LNCAP (cell line): ENCODE measurements around the gene POMP.

Source experiments
- CTCF ChIP-seq: fragments of 450-650 bp; IDR thresholded peaks from 2 replicates; pipeline ENCODE4 v1.5.1; 2017; ENCODE audit warnings: mild to moderate bottlenecking

Gene POMP

DNA sequence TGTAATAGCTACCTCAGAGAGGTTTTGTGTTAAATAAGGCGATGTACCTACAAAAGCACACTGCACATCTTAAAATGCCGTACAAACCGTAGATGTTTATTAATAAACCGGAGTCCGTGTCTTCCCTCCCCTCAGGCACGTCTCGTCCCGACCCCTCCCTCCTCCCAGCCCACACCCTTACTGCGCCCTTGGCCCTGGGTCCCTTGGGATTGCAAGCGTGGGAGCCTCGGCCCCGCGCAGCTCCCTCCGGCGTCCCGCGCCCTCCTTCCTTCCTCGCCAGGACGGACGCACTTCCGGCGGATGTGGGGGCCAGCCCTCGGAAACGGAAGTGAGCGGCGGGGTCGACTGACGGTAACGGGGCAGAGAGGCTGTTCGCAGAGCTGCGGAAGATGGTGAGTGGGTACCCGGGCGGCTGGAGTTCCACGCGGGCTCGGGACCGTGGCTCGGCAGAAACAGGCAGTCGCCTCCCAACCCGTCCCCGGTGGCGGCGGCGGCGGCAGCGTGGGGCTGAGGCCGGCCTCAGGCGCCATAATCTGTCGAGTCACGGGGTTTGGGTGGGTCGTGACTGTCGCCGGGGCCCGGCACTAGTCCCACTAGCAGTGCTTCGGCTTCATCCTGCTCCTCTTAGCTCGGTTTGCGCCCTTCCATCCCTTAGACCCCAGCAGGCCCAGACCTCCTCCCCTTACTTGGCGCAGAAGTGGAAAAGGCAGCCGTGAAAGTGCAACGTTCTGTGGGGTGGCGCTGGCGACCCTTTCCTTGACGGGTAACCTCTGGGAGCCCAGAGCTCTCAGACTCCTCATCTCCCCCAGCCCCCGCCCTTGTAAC lies at the start of gene POMP:
POMP (plus strand) TSS at position 335 of the 825 bp plus-strand sequence; CDS start at position 390, 55 bp downstream.
- no peak for TF ChIP-seq CTCF

DNA sequence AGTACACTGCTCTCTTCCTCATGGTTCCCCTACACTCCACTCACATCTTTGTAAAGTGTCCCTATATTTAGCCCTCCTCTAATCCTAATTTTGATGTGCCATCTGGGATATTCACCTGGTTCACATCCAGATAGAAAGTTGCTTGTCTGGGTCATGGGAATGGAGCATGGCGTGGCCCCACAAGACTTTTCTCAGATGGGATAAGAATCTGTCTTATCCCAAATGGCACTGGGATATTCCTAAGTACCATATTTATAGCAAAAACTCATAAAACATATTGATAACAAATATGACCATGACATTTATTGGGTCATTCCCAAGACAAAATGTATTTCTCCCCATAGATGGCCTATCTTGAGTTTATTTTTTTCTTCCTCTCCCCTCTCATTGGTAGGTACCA lies 49.5 kb upstream of the POMP start:
- no peak for TF ChIP-seq CTCF

- TF ChIP-seq CTCF: no peak
Measured at GRCh38 chr13:28609926-28610325, 49.0 kb upstream of the POMP start.

DNA sequence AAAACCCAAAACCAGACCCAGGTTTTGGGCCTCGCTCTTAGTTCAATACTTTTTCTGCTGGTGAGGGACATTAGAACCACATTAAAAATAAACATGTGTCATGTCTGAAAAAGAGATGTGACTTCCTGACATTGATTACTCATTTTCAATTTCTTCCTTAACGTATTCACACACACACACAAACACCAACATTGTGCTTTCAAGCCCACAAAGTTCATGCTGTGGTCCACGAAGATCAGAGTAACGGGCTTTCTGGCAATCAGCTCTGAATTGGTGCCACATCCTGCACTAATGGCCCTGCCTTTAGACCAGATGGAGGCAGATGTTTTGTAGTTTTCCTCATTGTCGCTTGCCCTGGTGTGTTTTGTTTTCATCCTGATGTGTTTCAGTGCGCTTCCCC lies 47.9 kb upstream of the POMP start:
- TF ChIP-seq CTCF: no peak

DNA sequence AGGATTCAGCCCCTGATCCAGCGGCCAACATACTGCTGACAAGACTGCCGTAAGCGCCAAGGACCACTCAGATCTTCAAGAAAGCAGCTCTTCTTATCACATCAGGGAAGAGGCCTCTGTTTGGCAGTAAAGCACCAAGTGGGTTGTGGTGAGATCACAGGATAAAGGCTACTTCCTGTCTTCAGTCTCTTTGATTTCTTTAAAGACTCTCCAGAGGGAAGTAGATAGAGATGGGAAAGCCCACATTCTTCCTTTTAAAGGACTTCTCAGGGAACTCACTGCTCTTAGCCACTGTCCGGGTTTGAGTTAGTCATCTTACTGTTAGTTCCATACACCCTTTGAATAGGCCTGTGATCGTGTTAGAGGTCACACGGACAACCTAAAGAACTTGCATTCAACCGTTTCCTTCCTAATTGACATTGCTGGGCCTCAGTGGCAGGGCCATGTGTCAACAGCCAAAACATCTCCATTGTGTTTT lies 47.2 kb upstream of the POMP start:
- TF ChIP-seq CTCF: no peak

DNA sequence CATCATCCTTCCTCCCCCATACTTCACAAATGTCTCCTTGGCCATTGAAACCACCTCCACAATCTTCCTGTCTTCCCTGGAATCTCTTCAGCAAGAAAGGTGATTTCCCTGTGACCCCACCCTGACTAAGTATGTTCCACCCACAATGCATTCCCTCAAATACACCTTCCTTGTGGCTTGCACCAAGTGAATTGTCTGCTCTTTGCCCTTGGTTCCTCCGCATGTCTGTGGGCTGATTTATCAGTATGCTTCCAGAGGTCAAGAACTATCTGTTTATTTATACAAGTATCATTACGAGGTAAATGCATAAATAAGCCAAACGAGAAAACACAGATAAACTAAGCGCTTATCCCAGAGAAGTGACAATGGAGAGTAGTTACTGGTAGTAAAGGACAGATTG lies 45.4 kb upstream of the POMP start:
- no peak for TF ChIP-seq CTCF

- no peak for TF ChIP-seq CTCF
Measured at GRCh38 chr13:28615916-28616446, 42.9 kb upstream of the POMP start.
